Skeletal muscle satellite cell (primary cell): ENCODE results near the gene CHPF. TPM values are rescaled to one million over a fixed set of nuclear protein-coding genes. Genes with fewer than 3 reads are reported as not detected.

ENCODE experiments used
- H3K27me3 ChIP-seq: 2 replicates; pipeline ENCODE4 v1.7.0; 2013; ENCODE audit warnings: low read length; ENCODE audit not compliant: control insufficient read depth, insufficient read depth
- H3K36me3 ChIP-seq: 2 replicates; pipeline ENCODE4 v1.7.0; 2013; ENCODE audit warnings: mild to moderate bottlenecking, control low read depth, low read length; ENCODE audit not compliant: insufficient read depth
- H3K4me1 ChIP-seq: 2 replicates; pipeline ENCODE4 v1.7.0; 2013; ENCODE audit warnings: low read length; ENCODE audit not compliant: control insufficient read depth, insufficient read depth
- H3K4me2 ChIP-seq: 2 replicates; pipeline ENCODE4 v1.7.0; 2013; ENCODE audit warnings: mild to moderate bottlenecking, low read length
- H3K4me3 ChIP-seq: 2 replicates; pipeline ENCODE4 v1.7.0; 2013; ENCODE audit warnings: low read length
- H3K9ac ChIP-seq: 2 replicates; pipeline ENCODE4 v1.7.0; 2013; ENCODE audit warnings: mild to moderate bottlenecking, low read depth, low read length, moderate library complexity
- H3K9me3 ChIP-seq: replicated peaks from 2 replicates; pipeline ENCODE4 v1.7.0; 2013; ENCODE audit warnings: mild to moderate bottlenecking, control low read depth, low read length
- total RNA-seq: library from RNA; depleted of rRNA; stranded (reverse); fragments of >200 nt; gene quantifications from 2 replicates; pipeline ENCODE4 v1.2.3, GENCODE V29; 2012; rRNA removed

The CHPF gene, protein sequence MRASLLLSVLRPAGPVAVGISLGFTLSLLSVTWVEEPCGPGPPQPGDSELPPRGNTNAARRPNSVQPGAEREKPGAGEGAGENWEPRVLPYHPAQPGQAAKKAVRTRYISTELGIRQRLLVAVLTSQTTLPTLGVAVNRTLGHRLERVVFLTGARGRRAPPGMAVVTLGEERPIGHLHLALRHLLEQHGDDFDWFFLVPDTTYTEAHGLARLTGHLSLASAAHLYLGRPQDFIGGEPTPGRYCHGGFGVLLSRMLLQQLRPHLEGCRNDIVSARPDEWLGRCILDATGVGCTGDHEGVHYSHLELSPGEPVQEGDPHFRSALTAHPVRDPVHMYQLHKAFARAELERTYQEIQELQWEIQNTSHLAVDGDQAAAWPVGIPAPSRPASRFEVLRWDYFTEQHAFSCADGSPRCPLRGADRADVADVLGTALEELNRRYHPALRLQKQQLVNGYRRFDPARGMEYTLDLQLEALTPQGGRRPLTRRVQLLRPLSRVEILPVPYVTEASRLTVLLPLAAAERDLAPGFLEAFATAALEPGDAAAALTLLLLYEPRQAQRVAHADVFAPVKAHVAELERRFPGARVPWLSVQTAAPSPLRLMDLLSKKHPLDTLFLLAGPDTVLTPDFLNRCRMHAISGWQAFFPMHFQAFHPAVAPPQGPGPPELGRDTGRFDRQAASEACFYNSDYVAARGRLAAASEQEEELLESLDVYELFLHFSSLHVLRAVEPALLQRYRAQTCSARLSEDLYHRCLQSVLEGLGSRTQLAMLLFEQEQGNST
- total RNA-seq: 130 and 146 TPM in 2 replicates

- Histone ChIP-seq H3K27me3 (no peaks in the 10 kb centered on the region), H3K4me1 (peaks cover 17% of the 10 kb centered on the region), H3K4me2 (peak within 1 kb of the TSS; percentile 97), H3K4me3 (peak within 1 kb of the TSS; percentile 95), H3K9me3 (no peaks in the 10 kb centered on the region), H3K36me3 (peaks cover 26% of the 10 kb centered on the region), H3K9ac (peak within 1 kb of the TSS; percentile 95)
Measured at GRCh38 chr2:219543596-219544358, at the start of gene CHPF, which contains the start of gene TMEM198. CHPF (minus strand) TSS chr2:219543809; CDS start chr2:219543538, 271 bp downstream. TMEM198 (plus strand) TSS chr2:219544028; CDS start chr2:219544728, 700 bp downstream.

- Histone ChIP-seq H3K4me3 (no peak overlapping the region), H3K27me3 (peaks cover 4% of the 10 kb centered on the region), H3K9ac (no peak overlapping the region), H3K9me3 (no peaks in the 10 kb centered on the region), H3K36me3 (no peaks in the 10 kb centered on the region), H3K4me2 (no peak overlapping the region), H3K4me1 (peaks cover 11% of the 10 kb centered on the region)
Measured at GRCh38 chr2:219593154-219593553, 49.5 kb upstream of the CHPF start.

DNA sequence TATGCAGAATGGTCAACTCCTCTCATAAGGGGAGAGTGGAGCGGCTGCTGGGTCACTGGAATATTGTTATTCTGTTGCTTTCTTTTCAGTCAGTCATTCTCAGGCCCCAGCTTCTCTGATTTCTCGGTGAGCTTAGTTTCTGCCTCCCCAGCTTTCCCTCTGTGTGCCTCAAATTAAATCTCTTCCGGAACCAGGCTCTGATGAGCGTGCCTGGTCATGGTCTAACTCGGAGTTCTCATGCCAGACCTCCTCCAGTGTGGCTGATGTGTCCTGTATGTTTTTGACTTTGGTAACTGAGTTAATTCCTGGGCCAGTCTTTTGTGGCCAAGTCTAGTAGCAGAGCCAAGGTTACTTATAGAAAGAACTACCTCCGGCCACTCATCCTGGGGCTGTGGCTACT lies 49.1 kb upstream of the CHPF start:
- Histone ChIP-seq H3K4me1 (peaks cover 11% of the 10 kb centered on the region), H3K4me3 (no peak overlapping the region), H3K9me3 (no peaks in the 10 kb centered on the region), H3K9ac (no peak overlapping the region), H3K36me3 (no peaks in the 10 kb centered on the region), H3K4me2 (peak overlapping the region; percentile 27), H3K27me3 (peaks cover 4% of the 10 kb centered on the region)

- no peaks in the 10 kb centered on the region for H3K9me3 ChIP-seq
- H3K4me3 ChIP-seq: no peak overlapping the region
- H3K27me3 ChIP-seq: peaks cover 11% of the 10 kb centered on the region
- no peaks in the 10 kb centered on the region for H3K36me3 ChIP-seq
- no peak overlapping the region for H3K9ac ChIP-seq
- no peak overlapping the region for H3K4me2 ChIP-seq
- H3K4me1 ChIP-seq: peaks cover 2% of the 10 kb centered on the region
Measured at GRCh38 chr2:219591091-219591490, 47.5 kb upstream of the CHPF start.

DNA sequence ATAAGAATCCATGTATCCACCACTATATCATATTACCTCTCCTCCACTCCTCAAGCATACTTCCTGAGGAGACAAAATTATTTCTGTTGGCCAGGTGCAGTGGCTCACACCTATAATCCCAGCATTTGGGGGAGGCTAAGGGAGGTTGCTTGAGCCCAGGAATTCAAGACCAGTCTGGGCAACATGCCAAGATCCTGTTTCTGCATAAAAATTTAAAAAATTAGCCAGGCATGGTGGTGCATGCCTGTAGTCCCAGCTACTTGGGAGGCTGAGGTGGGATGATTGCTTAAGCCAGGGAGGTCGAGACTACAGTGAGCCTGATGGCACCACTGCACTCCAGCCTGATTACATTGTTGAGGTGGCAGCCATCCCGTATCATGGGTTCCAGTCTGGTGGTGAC lies 37.7 kb upstream of the CHPF start:
- Histone ChIP-seq H3K4me3 (no peak overlapping the region), H3K4me2 (no peak overlapping the region), H3K36me3 (no peaks in the 10 kb centered on the region), H3K4me1 (peaks cover 6% of the 10 kb centered on the region), H3K27me3 (peaks cover 33% of the 10 kb centered on the region), H3K9ac (no peak overlapping the region), H3K9me3 (no peaks in the 10 kb centered on the region)

GRCh38 chr2:219578811-219579613 lies 35.4 kb upstream of the CHPF start:
- H3K27me3 ChIP-seq: peaks cover 40% of the 10 kb centered on the region
- H3K36me3 ChIP-seq: no peaks in the 10 kb centered on the region
- no peak overlapping the region for H3K4me2 ChIP-seq
- no peaks in the 10 kb centered on the region for H3K9me3 ChIP-seq
- peaks cover 6% of the 10 kb centered on the region for H3K4me1 ChIP-seq
- no peak overlapping the region for H3K9ac ChIP-seq
- no peak overlapping the region for H3K4me3 ChIP-seq

- Histone ChIP-seq H3K4me3 (no peak overlapping the region), H3K4me1 (peaks cover 8% of the 10 kb centered on the region), H3K36me3 (no peaks in the 10 kb centered on the region), H3K4me2 (no peak overlapping the region), H3K9ac (no peak overlapping the region), H3K9me3 (no peaks in the 10 kb centered on the region), H3K27me3 (peaks cover 40% of the 10 kb centered on the region)
Measured at GRCh38 chr2:219576505-219577388, 33.1 kb upstream of the CHPF start.

GRCh38 chr2:219575566-219576504 lies 32.2 kb upstream of the CHPF start:
- Histone ChIP-seq H3K4me3 (no peak overlapping the region), H3K4me1 (peaks cover 11% of the 10 kb centered on the region), H3K36me3 (no peaks in the 10 kb centered on the region), H3K4me2 (no peak overlapping the region), H3K9me3 (no peaks in the 10 kb centered on the region), H3K27me3 (peaks cover 40% of the 10 kb centered on the region), H3K9ac (no peak overlapping the region)

DNA sequence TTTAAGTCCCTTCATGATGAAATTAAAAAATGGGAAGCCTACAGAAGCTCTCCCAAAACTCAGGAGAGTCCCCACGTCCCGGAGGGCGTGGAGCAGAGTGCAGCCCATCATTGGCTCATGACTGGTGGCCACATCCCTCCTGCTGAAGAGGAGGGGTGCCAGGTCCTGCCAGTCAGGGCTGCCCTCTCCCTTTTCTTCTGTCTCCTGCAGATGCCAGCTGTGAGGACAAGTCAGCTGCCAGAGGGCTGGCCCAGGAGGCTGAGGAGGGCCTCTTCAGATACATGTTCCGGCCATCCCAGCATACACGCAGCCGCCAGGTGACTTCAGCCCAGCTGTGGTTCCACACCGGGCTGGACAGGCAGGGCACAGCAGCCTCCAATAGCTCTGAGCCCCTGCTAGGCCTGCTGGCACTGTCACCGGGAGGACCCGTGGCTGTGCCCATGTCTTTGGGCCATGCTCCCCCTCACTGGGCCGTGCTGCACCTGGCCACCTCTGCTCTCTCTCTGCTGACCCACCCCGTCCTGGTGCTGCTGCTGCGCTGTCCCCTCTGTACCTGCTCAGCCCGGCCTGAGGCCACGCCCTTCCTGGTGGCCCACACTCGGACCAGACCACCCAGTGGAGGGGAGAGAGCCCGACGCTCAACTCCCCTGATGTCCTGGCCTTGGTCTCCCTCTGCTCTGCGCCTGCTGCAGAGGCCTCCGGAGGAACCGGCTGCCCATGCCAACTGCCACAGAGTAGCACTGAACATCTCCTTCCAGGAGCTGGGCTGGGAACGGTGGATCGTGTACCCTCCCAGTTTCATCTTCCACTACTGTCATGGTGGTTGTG lies 31.1 kb upstream of the CHPF start:
- Histone ChIP-seq H3K4me3 (no peak overlapping the region), H3K9ac (no peak overlapping the region), H3K4me2 (no peak overlapping the region), H3K4me1 (peaks cover 18% of the 10 kb centered on the region), H3K36me3 (peaks cover 2% of the 10 kb centered on the region), H3K9me3 (no peaks in the 10 kb centered on the region), H3K27me3 (peaks cover 40% of the 10 kb centered on the region)
